ENCODE data around the gene FOXP3.

DNA sequence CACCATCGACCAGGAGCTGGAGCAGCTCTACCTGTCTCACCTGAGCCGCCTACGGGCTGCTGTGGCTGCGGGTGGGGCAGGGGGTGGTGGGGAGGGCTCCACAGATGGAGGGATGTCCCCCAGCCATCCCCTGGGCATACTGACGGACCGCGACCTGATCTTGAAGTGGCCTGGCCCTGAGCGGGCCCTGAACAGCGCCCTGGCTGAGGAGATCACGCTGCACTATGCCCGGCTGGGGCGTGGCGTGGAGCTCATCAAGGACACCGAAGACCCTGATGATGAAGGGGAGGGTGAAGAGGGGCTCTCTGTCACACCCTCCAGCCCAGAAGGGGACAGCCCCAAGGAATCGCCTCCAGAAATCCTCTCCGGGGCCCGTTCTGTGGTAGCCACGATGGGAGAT, 21.6 kb upstream of the FOXP3 start:
- TF ChIP-seq, protein P1, sequence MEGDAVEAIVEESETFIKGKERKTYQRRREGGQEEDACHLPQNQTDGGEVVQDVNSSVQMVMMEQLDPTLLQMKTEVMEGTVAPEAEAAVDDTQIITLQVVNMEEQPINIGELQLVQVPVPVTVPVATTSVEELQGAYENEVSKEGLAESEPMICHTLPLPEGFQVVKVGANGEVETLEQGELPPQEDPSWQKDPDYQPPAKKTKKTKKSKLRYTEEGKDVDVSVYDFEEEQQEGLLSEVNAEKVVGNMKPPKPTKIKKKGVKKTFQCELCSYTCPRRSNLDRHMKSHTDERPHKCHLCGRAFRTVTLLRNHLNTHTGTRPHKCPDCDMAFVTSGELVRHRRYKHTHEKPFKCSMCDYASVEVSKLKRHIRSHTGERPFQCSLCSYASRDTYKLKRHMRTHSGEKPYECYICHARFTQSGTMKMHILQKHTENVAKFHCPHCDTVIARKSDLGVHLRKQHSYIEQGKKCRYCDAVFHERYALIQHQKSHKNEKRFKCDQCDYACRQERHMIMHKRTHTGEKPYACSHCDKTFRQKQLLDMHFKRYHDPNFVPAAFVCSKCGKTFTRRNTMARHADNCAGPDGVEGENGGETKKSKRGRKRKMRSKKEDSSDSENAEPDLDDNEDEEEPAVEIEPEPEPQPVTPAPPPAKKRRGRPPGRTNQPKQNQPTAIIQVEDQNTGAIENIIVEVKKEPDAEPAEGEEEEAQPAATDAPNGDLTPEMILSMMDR (IDR thresholded peaks at IDR 0.05) = no peak
- no peak for TF ChIP-seq POLR2A (IDR thresholded peaks at IDR 0.05)
